Measurements from ENCODE around the gene MAP3K10. TPM values are rescaled to one million over a fixed set of nuclear protein-coding genes. Genes with fewer than 3 reads are reported as not detected.
A peak's percentile ranks its signal among the peaks of the same experiment; 100 is the strongest.

MAP3K10 gene
- polyA plus RNA-seq, 1 of the 3 experiments (the other 2 are of a cell fraction): 10.7 TPM

DNA sequence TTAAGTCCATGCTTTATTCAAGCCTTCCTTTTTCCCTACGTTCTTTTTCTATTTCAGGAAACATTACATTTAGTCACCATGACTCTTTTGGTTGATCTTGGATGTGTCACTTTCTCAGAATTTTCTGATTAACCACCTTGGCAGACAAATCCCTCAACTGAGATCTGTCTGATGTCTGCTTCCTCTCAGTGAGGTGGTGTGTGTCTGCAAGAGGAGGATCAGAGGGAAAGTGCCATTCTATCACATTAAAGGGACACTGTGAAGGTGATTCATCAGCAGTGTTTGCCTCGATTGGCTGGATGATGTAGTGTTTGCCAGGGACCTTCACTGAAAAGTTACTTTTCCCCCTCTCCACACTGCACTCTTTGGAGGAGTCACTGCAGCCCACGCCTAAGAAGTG lies 38.3 kb downstream of the MAP3K10 start:
- H3F3A ChIP-seq (replicated peaks; ENCODE audit: insufficient read depth): peaks cover 17% of the 10 kb centered on the region
- no peaks in the 10 kb centered on the region for H4K20me1 ChIP-seq (ENCODE audit: insufficient read depth)
- no peaks in the 10 kb centered on the region for H3K9me3 ChIP-seq
- no peaks in the 10 kb centered on the region for H3K27me3 ChIP-seq (ENCODE audit: insufficient read depth)
- ChIA-PET CTCF (interaction anchor here (0.6 kb wide), 1 partner anchor 66 kb away, joined by 3 read pairs; no protein-coding TSS in a partner anchor), POLR2A (no interaction called here)
- 0 out of 2 replicates have a peak overlapping the region, but pooled peaks have one; percentile 41 for H3K4me2 ChIP-seq
- peaks cover 0 to 8% of the 10 kb centered on the region in 2 experiments; a peak in 2 of 4 replicates for H3K4me1 ChIP-seq (ENCODE audit: control insufficient read depth in 1 of 2, insufficient read depth in 2 of 2, low read depth in 1 of 2, low read length in 1 of 2)
- H3K9me2 ChIP-seq: no peaks in the 10 kb centered on the region
- TF ChIP-seq FOXJ3 (CRISPR knock-in tag; IDR thresholded peaks at IDR 0.05): no peak
- no peak for TF ChIP-seq REST (IDR thresholded peaks at IDR 0.05; ENCODE audit: low read depth, low read length)
- no peak for TF ChIP-seq POLR2AphosphoS5 (IDR thresholded peaks at IDR 0.05; ENCODE audit: low read depth, low read length)
- peak; percentile 25; the same call in 1 of the 2 replicates for TF ChIP-seq FOSL2 (IDR thresholded peaks at IDR 0.05; ENCODE audit: borderline replicate concordance, low read depth)
- TF ChIP-seq MEF2A (IDR thresholded peaks at IDR 0.05; ENCODE audit: borderline replicate concordance, low read depth): peak; percentile 59
- TF ChIP-seq SMC3 (IDR thresholded peaks at IDR 0.05; ENCODE audit: low read depth, low read length): no peak
- TF ChIP-seq RXRA (IDR thresholded peaks at IDR 0.05; ENCODE audit: borderline replicate concordance, low read depth): no peak
- TF ChIP-seq, protein P1, sequence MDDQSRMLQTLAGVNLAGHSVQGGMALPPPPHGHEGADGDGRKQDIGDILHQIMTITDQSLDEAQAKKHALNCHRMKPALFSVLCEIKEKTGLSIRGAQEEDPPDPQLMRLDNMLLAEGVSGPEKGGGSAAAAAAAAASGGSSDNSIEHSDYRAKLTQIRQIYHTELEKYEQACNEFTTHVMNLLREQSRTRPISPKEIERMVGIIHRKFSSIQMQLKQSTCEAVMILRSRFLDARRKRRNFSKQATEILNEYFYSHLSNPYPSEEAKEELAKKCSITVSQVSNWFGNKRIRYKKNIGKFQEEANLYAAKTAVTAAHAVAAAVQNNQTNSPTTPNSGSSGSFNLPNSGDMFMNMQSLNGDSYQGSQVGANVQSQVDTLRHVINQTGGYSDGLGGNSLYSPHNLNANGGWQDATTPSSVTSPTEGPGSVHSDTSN (IDR thresholded peaks at IDR 0.05): peak; percentile 34; the same call in 1 of the 2 replicates
- TF ChIP-seq USF1 (IDR thresholded peaks at IDR 0.05; ENCODE audit: borderline replicate concordance, low read depth): no peak
- no peak for TF ChIP-seq CTCF (IDR thresholded peaks at IDR 0.05)
- TF ChIP-seq NFIC (IDR thresholded peaks at IDR 0.05; ENCODE audit: borderline replicate concordance): no peak
- TF ChIP-seq ZBTB33 (IDR thresholded peaks at IDR 0.05; ENCODE audit: borderline replicate concordance, low read depth): no peak
- no peak for TF ChIP-seq RCOR1 (IDR thresholded peaks at IDR 0.05; ENCODE audit: low read length)
- TF ChIP-seq, protein P2, sequence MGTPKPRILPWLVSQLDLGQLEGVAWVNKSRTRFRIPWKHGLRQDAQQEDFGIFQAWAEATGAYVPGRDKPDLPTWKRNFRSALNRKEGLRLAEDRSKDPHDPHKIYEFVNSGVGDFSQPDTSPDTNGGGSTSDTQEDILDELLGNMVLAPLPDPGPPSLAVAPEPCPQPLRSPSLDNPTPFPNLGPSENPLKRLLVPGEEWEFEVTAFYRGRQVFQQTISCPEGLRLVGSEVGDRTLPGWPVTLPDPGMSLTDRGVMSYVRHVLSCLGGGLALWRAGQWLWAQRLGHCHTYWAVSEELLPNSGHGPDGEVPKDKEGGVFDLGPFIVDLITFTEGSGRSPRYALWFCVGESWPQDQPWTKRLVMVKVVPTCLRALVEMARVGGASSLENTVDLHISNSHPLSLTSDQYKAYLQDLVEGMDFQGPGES (IDR thresholded peaks at IDR 0.05; ENCODE audit: low read depth, low read length): no peak
- TF ChIP-seq MXI1 (IDR thresholded peaks at IDR 0.05; ENCODE audit: low read depth, low read length): no peak
- TF ChIP-seq EZH2phosphoT487 (IDR thresholded peaks at IDR 0.05; ENCODE audit: borderline replicate concordance, low read depth): no peak
- TF ChIP-seq RFX5 (IDR thresholded peaks at IDR 0.05; ENCODE audit: low read length): no peak
- no peak for TF ChIP-seq YY1 (IDR thresholded peaks at IDR 0.05; ENCODE audit: low read depth)
- TF ChIP-seq GABPA (IDR thresholded peaks at IDR 0.05; ENCODE audit: low read depth): no peak
- TF ChIP-seq JUND (IDR thresholded peaks at IDR 0.05): 0 out of 2 replicates have a peak, but pooled peaks have one; percentile 3
- TF ChIP-seq, protein P3, sequence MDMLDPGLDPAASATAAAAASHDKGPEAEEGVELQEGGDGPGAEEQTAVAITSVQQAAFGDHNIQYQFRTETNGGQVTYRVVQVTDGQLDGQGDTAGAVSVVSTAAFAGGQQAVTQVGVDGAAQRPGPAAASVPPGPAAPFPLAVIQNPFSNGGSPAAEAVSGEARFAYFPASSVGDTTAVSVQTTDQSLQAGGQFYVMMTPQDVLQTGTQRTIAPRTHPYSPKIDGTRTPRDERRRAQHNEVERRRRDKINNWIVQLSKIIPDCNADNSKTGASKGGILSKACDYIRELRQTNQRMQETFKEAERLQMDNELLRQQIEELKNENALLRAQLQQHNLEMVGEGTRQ (IDR thresholded peaks at IDR 0.05; ENCODE audit: borderline replicate concordance, low read depth, low read length): no peak
- DNase-seq: no peak
- peaks cover 0 to 8% of the 10 kb centered on the region in 2 experiments for H3K36me3 ChIP-seq (replicated peaks in 1 of 2; ENCODE audit: control insufficient read depth in 1 of 2, insufficient read depth in 2 of 2, low read length in 1 of 2)
- no peak overlapping the region for H3K4me3 ChIP-seq (ENCODE audit: low read depth in 2 of 2, low read length in 1 of 2)
- no peak overlapping the region for H3K9ac ChIP-seq
- WGBS (ENCODE audit: low lambda C conversion rate): 18% methylated on average over 3 of the region's 3 CpGs
- H3K27ac ChIP-seq (ENCODE audit: low read depth in 2 of 2, low read length in 1 of 2): peak overlapping the region in 1 of 2 experiments; percentile 11; a peak in 2 of 4 replicates
- H3K79me2 ChIP-seq (ENCODE audit: insufficient read depth): no peaks in the 10 kb centered on the region
- H2AFZ ChIP-seq (ENCODE audit: low read depth): no peak overlapping the region

All from SK-N-SH (cell line).